B cell (primary cell): ENCODE measurements around the gene CBX8. TPM values are rescaled to one million over a fixed set of nuclear protein-coding genes. Genes with fewer than 3 reads are reported as not detected.

Experiments
- ATAC-seq: fragments of 200-7000 bp; cut with Tn5 transposase; one replicate; pipeline ENCODE4 v1.10.0; 2021; ENCODE audit warnings: low read depth, mild to moderate bottlenecking, moderate number of reproducible peaks, moderate library complexity
- CTCF ChIA-PET: fragments of 350-600 bp; sonication (Branson Sonifier 250); formaldehyde crosslinking; loops from one replicate; lab custom pipeline; 2021; ENCODE audit warnings: antibody characterized with exemption, inconsistent platforms; lab: Charles Lee
- POLR2A ChIA-PET: fragments of 350-600 bp; sonication (Branson Sonifier 250); formaldehyde crosslinking; loops from one replicate; lab custom pipeline; 2021; ENCODE audit warnings: antibody characterized with exemption; lab: Charles Lee
- DNase-seq: peaks from one replicate; pipeline ENCODE4 v3.0.0; 2013
- H2AFZ ChIP-seq: 2 replicates; pipeline ENCODE4 v1.6.1; 2012; ENCODE audit warnings: mild to moderate bottlenecking, low read depth, low read length; ENCODE audit not compliant: insufficient read depth, poor library complexity, severe bottlenecking
- H3K27ac ChIP-seq, 2 donors: 1 replicate in 1 of 2; 2 replicates in 1 of 2; pipeline ENCODE4 v1.5.1; 2012 to 2013; ENCODE audit warnings: low read length in 2 of 2, mild to moderate bottlenecking in 2 of 2, moderate library complexity in 1 of 2
- H3K27me3 ChIP-seq, 4 experiments: fragments of 200-600 bp in 1 of 4; sonication (generic) in 1 of 4; replicated peaks in 1 of 4; 1 replicate in 2 of 4; 2 replicates in 2 of 4; pipeline versions ENCODE4 v1.6.1 to v1.7.0; 2013 to 2016; ENCODE audit warnings: low read length in 3 of 4, mild to moderate bottlenecking in 2 of 4, mixed read lengths in 1 of 4, moderate library complexity in 1 of 4; ENCODE audit not compliant: insufficient read depth in 4 of 4, control insufficient read depth in 3 of 4; ENCODE audit errors: control extremely low read depth in 1 of 4
- H3K36me3 ChIP-seq, 2 experiments: replicated peaks in 1 of 2; 1 replicate in 1 of 2; 2 replicates in 1 of 2; pipeline versions ENCODE4 v1.6.1 to v1.7.1; 2013; ENCODE audit warnings: low read length in 1 of 2; ENCODE audit not compliant: insufficient read depth in 2 of 2, control insufficient read depth in 1 of 2; ENCODE audit errors: control extremely low read depth in 1 of 2, extremely low read depth in 1 of 2
- H3K4me1 ChIP-seq, 2 donors: fragments of 200-600 bp in 1 of 2; sonication (generic) in 1 of 2; 1 replicate in 1 of 2; 2 replicates in 1 of 2; pipeline versions ENCODE4 v1.5.1 to v1.6.1; 2013 to 2017; ENCODE audit warnings: low read length in 2 of 2; ENCODE audit not compliant: control insufficient read depth in 2 of 2, insufficient read depth in 2 of 2
- H3K4me2 ChIP-seq: replicated peaks from 2 replicates; pipeline ENCODE3; 2012; ENCODE audit warnings: mild to moderate bottlenecking, low read depth, low read length; ENCODE audit not compliant: poor library complexity, severe bottlenecking
- H3K4me3 ChIP-seq, 5 experiments: fragments of 200-600 bp in 1 of 5; sonication (generic) in 1 of 5; 1 replicate in 3 of 5; 2 replicates in 2 of 5; pipeline versions ENCODE4 v1.5.1 to v1.7.0; 2011 to 2016; ENCODE audit warnings: low read length in 4 of 5, mild to moderate bottlenecking in 4 of 5, low read depth in 2 of 5, control low read depth in 1 of 5, moderate library complexity in 1 of 5; ENCODE audit not compliant: insufficient read depth in 1 of 5; ENCODE audit errors: control extremely low read depth in 1 of 5, extremely low read depth in 1 of 5
- H3K79me2 ChIP-seq: fragments of 200-600 bp; sonication (generic); one replicate; pipeline ENCODE4 v1.6.0; 2016; ENCODE audit warnings: low read length; ENCODE audit not compliant: control insufficient read depth, insufficient read depth
- H3K9ac ChIP-seq: fragments of 200-600 bp; sonication (generic); 2 replicates; pipeline ENCODE4 v1.6.1; 2017; ENCODE audit warnings: mild to moderate bottlenecking, low read length, moderate library complexity
- H3K9me3 ChIP-seq, 3 donors: one replicate each; pipeline versions ENCODE4 v1.6.1 to v1.7.1; 2013; ENCODE audit warnings: low read length in 2 of 3; ENCODE audit not compliant: control insufficient read depth in 2 of 3, insufficient read depth in 1 of 3; ENCODE audit errors: control extremely low read depth in 1 of 3
- H4K20me1 ChIP-seq: 2 replicates; pipeline ENCODE4 v1.6.0; 2012; ENCODE audit warnings: mild to moderate bottlenecking, low read length; ENCODE audit not compliant: insufficient read depth, control insufficient read depth, poor library complexity, severe bottlenecking
- H3K27ac Mint-ChIP-seq: one replicate; pipeline ENCODE4 v1.8.0; 2021; ENCODE audit warnings: mixed read lengths
- H3K27me3 Mint-ChIP-seq: one replicate; pipeline ENCODE4 v1.8.0; 2021; ENCODE audit warnings: mixed read lengths
- H3K4me1 Mint-ChIP-seq: one replicate; pipeline ENCODE4 v1.8.0; 2021; ENCODE audit warnings: mixed read lengths
- H3K4me3 Mint-ChIP-seq: one replicate; pipeline ENCODE4 v1.8.0; 2021; ENCODE audit warnings: mixed read lengths
- H3K9me3 Mint-ChIP-seq: one replicate; pipeline ENCODE4 v1.8.0; 2022; ENCODE audit warnings: mixed read lengths; ENCODE audit not compliant: insufficient read depth
- CTCF ChIP-seq: fragments of 200-600 bp; IDR thresholded peaks from one replicate; pipeline ENCODE4 v1.8.0; 2022; ENCODE audit warnings: antibody characterized with exemption, mild to moderate bottlenecking
- EZH2 ChIP-seq: IDR thresholded peaks from 2 replicates; pipeline ENCODE4 v1.6.1; 2012; ENCODE audit warnings: borderline replicate concordance, low read depth, mild to moderate bottlenecking, moderate library complexity, low read length; ENCODE audit not compliant: insufficient read depth, poor library complexity, severe bottlenecking
- WGBS: methylation state at CpG from one replicate; pipeline ENCODE4 v1.1.5; 2013; ENCODE audit warnings: missing lambda C conversion rate; ENCODE audit not compliant: insufficient coverage; 5-methylcytosine and 5-hydroxymethylcytosine counted together
- intact Hi-C: fragments of 100-400 bp; cut with micrococcal nuclease; formaldehyde crosslinking; loops from one replicate; pipeline ENCODE4 v1.10.0; 2022
- polyA plus RNA-seq: library from polyadenylated mRNA; depleted of rRNA; stranded (reverse); fragments of >200 nt; gene quantifications from 2 replicates; pipeline ENCODE4 v1.2.3, GENCODE V29; 2012
- total RNA-seq, 2 donors: library from RNA; stranded (reverse); fragments of 120-200 nt in 1 of 2; gene quantifications; 1 replicate in 1 of 2; 2 replicates in 1 of 2; pipeline versions ENCODE4 v1.2.3 to v1.2.4, GENCODE V29; 2013 to 2022

The CBX8 gene
- total and polyA plus RNA-seq, 2 donors (not counting 1 experiment from before 2014, with no cell fraction given): 0.31 to 6.8 TPM

GRCh38 chr17:79813297-79814126 is 16.6 kb upstream of the CBX8 start:
- Histone ChIP-seq H3K9ac (no peak overlapping the region), H3K79me2 (no peaks in the 10 kb centered on the region), H3K27me3 (peaks cover 0 to 88% (median 59%) of the 10 kb centered on the region in 4 experiments), H3K4me2 (peak overlapping the region; percentile 68), H3K27ac (no peak overlapping the region), H3K36me3 (no peaks in the 10 kb centered on the region), H4K20me1 (peaks cover 49% of the 10 kb centered on the region), H3K9me3 (peaks cover 0 to 54% (median 0%) of the 10 kb centered on the region in 3 donors), H3K4me3 (peak overlapping the region in 1 of 5 experiments; percentile 26), H3K4me1 (peaks cover 47 to 55% of the 10 kb centered on the region in 2 donors), H2AFZ (no peak overlapping the region)
- CTCF ChIA-PET: interaction anchor here (1.1 to 3.6 kb wide), 5 partner anchors 14 to 26 kb away, joined by 3 to 21 read pairs (median 11); partner anchors contain the start of gene CBX4
- intact Hi-C loops: loop anchor here (1.0 kb wide), 2 partner anchors 12 to 29 kb away; no protein-coding TSS in a partner anchor
- peaks cover 28% of the 10 kb centered on the region for H3K4me1 Mint-ChIP-seq
- TF ChIP-seq CTCF (no peak), EZH2 (no peak)
- no peaks in the 10 kb centered on the region for H3K9me3 Mint-ChIP-seq
- no peak for ATAC-seq
- peak; percentile 30 for DNase-seq
- POLR2A ChIA-PET: interaction anchor here (0.6 to 1.7 kb wide), 6 partner anchors 12 to 26 kb away, joined by 3 to 5 read pairs (median 4); partner anchors contain the start of genes CBX4 and CBX8
- H3K4me3 Mint-ChIP-seq: peak overlapping the region; percentile 51
- peaks cover 48% of the 10 kb centered on the region for H3K27me3 Mint-ChIP-seq
- no peak overlapping the region for H3K27ac Mint-ChIP-seq
- WGBS: under 1% methylated on average over 71 of the region's 89 CpGs
